Stimulated activated CD8-positive, alpha-beta memory T cell treated with anti-CD3 and anti-CD28 coated beads, Interleukin-4, amount 100 ng/mL, for 4 hours (primary cell): ENCODE results near the gene LRIF1.
"Not testable (repeated sequence)": the region's sequence is repeated elsewhere in the genome, so short reads cannot be mapped to it uniquely, and the experiment has no call there.

ENCODE experiments used
- DNase-seq, 2 donors: peaks; one replicate each; pipeline ENCODE4 v3.0.0-alpha.2; 2020; ENCODE audit warnings: low read depth in 2 of 2, low spot score in 1 of 2

The LRIF1 gene

DNA sequence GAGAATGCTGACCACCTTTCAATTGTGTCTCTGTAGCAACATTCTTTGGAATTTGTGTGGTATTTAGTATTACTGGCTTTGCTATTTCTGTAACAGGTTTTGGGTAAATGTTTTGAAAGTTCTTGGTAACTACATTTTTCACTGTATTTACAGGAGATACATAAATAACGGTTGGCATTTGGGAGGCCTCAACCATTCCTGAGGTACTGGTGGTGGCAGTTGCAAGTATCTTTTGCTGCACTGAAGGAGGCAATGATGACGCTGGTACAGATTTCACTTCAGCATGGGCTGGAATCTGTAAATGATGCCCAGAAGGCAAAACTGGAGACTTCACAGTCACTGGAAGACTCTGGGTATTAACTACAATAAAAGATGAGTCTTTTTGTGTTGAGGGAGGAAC, 11.7 kb downstream of the LRIF1 start:
- no peak for DNase-seq

DNA sequence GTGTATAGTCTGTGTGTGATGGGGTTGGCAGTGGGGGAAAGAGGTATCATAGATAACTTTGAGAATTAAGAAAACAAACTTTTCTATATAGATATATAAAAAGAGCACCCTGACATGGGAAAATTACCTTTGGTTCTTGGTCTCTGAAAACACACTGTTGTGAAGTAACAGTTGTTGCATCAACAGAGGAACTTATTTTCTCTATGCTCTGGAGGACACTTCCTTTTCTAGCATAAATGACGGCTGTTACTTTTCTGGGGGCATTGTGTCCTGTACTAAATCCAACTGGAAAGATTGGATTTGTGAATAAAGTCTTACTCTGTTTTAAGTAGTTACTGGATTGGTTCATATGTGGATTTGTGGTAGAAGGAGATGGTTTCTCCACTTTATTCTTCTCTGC, 12.6 kb downstream of the LRIF1 start:
- no peak for DNase-seq

DNA sequence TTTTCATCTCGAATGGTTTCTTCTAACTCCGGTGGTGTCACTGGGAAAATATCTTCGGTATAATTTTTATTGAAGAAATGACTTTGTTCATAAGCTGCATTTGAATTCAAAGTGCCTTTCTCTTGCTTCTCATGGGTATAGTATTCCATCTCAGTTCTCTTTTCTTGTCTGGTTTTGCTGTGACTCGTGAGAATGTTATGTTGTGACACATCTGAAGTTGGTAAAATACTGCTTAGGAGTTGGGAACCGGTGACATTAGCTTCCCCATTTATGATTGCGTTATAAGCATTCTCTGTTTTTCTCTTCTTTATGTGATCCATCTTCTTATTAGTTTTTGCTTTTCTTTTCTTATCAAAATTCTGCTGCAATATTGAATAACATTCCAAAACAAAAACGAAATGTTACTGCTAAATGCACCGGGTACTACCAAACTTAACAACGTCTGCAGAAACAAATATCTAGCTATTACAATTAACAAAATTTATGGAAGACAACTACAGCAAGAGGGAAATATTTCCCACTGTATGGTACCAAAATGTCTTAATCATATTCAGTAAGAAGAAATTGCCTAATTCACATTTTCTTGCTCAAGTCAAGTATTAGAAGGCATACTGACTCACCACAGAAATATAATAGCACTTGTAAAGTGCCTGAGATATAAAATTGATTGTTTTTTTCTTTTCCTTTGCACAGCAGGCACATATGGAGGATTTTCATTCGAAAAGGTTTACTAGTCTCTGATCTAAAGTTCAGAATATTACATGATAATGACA, 15.5 kb downstream of the LRIF1 start:
- DNase-seq, result no peak

DNA sequence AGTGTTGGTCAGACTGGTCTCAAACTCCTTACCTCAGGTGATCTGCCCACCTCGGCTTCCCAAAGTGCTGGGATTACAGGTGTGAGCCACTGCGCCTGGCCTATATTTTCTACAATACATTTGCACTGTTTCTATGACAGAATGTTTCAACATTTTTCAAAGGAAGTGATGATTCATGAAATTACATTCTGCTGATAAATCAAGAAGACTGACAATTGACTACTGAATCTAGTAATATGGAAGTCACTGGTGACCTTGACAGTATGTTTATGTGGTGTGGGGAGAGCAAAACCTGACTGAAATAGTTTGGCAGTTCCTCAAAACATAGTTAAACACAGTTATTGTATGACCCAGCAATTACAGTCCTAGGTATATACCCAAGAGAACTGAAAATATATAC, 18.1 kb downstream of the LRIF1 start:
- no peak for DNase-seq

DNA sequence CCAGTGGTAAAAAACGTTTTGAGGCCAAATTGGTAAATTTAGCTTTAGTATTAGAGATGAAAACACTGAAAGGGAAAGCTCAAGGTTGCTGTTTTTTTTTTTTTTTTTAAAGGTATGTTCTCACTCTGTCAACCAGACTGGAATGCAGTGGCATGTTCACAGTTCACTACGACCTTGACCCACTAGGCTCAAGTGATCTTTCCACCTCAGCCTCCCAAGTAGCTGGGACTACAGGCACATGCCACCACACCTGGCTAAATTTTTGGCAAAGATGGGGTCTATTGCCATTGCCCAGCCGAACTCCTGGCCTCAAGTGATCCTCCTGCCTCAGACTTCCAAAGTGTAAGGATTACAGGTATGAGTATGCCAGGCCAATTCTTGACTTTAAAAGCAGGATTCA, 18.9 kb downstream of the LRIF1 start:
- no peak for DNase-seq

DNA sequence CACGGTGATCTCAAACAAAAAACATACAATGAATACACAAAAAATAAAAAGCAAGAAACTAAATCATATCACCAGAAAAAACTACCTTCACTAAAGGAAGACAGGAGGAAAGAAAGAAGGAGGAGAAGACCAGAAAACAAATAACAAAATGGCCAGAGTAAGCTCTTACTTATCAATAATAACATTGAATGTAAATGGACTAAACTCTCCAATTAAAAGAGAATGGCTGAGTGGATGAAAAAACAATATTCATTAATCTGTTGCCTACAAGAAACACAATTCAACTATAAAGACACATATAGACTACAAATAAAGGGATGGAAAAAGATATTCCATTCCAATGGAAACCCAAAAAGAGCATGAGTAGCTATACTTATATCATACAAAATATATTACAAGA, 27.2 kb downstream of the LRIF1 start:
- DNase-seq, result no peak

DNA sequence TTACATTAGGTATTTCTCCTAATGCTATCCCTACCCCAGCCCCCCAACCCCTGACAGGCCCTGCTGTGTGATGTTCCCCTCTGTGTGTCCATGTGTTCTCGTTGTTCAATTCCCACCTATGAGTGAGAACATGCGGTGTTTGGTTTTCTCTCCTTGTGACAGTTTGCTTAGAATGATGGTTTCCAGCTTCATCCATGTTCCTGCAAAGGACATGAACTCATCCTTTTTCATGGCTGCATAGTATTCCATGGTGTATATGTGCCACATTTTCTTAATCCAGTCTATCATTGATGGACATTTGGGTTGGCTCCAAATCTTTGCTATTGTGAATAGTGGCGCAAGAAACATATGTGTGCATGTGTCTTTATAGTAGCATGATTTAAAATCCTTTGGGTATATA, 32.6 kb downstream of the LRIF1 start:
- not testable (repeated sequence) for DNase-seq

DNA sequence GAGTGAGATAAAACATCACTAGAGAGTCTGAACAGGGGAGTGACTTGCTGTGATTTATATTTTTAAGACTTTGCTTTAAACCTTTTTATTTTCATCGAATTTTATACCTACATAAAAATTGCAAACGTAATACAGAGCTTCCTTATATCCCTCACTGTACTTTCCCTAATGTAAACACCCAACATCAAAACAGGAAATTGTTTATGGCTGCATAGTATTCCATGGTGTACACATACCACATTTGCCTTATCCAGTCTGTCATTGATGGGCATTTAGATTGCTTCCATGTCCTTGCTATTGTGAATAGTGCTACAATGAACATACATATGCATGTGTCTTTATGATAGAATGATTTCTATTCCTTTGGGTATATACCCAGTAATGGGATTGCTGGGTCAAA, 34.8 kb downstream of the LRIF1 start:
- DNase-seq, result no peak

DNA sequence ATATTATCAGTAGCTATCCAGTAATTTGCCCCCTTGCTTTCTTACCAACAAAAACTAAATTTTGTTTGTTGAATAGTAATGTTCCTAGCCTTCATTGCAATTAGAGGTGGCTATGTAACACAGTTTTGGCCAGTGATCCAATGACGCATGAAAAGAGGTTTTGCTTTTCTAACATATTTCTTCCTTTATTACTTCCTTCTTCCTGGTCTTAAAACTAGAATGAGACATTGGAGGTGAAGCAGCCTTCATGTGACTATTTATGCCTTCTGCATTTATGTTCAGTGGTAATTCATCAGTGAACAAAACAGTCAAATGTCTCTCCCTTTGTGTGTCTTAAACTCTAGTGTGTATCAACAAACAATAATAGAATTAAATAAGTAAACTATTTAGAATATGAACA, 35.5 kb downstream of the LRIF1 start:
- no peak for DNase-seq

DNA sequence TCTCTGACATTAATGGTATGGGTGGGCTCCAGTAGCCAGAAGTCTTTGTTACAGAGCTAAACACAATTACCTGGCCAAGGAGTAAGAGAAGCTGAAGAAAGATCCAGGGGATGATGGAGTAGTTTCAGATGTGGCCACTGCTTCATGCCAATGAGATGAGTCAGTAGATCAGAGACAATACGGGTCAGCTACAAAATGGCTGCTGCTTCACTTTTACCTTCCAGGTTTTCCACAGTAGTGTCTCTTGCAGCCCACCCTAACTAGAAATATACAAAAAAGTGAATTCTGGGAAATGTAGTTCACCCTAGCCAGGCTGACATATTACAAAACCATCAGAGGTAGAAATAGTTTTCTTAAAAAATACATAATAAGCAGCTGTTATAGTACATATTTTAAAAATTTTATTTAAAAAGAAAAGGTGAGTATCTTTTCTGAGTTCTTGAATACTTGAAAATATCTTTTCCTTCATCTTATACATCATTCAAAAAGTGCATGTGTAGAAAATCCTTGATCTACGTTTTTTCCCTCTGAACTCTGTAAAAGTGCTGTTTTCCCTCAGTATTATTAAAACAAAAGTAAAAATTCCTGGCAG, 36.1 kb downstream of the LRIF1 start:
- DNase-seq, result no peak

DNA sequence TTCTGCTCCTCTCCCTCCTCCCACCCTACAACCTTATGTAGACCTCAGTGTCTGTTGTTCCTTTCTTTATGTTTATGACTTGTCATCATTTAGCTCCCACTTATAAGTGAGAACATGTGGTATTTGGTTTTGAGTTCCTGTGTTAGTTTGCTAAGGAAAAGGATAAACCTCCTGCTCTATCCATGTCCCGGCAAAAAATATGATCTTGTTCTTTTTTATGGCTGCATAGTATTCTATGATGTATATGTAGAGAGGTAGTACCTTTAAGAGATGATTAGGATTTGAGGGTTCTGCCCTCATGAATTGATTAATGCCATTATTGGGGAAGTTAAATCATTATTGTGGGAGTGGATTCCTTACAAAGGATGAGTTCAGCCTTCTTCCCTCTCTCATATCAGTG, 41.8 kb downstream of the LRIF1 start:
- DNase-seq, result no peak

DNA sequence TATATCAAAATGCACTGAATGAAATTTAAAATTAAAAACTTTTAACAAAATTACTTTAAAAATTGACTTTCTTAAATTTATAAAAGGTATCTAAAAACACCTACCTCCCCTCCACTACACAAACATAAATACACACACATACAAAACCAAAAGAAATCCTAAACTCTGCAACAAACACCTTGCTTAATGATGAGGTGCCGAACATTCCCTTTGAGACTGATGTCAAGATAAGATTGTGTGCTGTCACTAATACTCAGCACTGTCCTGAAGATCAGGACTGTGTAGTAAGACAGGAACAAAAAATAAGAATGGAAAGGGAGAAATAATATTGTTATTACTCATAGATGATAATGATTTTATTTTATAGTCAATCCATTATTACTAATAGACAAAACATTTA, 45.7 kb downstream of the LRIF1 start:
- no peak for DNase-seq

DNA sequence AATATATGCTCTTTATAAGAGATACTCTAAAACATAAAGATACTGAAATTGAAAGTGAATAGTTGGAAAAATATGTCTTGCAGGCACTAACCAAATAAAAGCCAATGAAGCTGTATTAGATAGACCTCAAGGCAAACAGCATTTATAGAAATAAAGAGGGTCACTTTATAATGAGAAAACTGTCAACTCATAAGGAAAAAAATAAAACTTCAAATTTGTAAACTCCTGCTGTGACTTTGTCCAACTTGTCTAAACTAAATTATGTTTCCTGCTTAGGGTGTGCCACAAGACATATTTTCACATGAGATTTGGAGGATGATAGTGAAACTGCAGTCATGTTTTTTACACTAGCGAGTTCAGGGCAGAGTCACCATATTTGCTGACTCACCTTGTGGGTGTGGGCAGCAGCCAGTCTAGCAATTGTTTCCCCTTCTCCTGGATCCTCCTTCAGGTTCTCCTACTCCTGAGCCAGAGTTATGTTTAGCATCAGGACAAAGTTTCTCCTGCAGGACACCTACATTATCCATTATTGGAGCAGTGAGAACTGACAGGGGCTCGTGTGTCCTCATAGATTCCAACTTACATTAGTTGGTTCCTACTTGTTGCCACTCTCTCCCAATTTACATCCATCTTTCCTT, 46.9 kb downstream of the LRIF1 start:
- no peak for DNase-seq

DNA sequence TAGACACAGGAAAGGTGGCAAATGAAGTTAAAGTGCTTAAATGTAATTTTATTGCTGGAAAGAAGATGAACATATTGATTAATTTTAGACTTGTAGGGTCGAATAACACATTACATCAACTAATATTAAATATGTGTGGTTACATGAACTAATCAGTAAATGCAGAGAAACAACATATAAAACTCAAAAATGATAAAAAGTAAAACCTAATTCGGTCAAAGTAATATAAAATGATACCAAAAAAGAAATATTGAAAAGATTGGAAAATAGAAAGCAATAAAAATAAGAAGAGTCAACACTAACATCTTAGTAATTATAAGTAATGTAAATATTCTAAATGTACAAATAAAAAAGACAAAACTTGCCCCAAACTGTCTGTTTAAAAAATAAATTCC, 47.5 kb downstream of the LRIF1 start:
- no peak for DNase-seq

DNA sequence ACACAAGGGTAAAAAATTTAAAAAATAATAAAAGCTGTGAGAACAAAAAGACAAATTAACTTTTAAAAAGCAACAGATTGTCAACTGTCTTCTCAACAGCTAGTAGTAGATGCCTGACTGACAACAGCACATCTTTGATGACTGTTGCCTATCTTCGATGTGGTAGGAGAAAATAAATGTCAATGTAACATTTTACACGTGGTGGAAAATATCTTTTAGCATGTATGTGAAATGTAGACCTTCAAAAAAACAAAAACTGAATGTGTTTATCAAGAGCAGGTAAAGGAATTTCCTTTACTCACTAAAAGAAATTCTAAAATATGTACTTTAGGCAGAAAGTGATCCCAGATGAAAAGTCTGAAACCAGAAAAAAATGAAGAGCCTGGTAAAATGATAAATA, 47.9 kb downstream of the LRIF1 start:
- DNase-seq, result no peak

DNA sequence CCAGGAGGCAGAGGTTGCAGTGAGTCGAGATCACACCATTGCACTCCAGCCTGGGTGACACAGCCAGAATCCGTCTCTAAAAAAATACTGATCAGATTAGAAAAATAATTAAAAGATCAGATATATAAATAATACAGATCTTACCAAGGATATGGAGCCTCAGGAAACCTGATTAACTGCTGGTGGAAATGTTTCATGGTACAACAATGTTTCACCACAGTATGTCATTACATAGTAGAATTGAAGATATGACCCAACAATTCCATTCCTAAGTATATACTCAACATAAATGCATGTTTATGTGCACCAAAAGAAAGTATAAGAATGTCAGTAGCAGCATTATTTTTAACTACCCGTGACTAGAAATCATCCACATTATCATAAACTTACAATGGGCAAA, 49.0 kb downstream of the LRIF1 start:
- DNase-seq, result no peak

DNA sequence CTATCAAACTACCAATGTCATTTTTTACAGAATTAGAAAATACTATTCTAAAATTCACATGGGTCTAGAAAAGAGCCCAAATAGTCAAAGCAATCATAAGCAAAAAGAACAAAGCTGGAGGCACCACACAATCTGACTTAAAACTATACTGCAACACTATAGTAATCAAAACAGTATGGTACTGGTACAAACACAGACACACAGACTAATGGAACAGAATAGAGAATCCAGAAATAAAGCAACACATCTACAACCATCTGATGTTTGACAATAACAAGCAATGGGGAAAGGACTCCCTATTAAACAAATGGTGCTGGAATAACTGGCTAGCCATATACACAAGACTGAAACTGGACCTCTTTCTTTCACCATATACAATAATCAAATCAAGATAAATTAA, 50.9 kb downstream of the LRIF1 start:
- no peak for DNase-seq

DNA sequence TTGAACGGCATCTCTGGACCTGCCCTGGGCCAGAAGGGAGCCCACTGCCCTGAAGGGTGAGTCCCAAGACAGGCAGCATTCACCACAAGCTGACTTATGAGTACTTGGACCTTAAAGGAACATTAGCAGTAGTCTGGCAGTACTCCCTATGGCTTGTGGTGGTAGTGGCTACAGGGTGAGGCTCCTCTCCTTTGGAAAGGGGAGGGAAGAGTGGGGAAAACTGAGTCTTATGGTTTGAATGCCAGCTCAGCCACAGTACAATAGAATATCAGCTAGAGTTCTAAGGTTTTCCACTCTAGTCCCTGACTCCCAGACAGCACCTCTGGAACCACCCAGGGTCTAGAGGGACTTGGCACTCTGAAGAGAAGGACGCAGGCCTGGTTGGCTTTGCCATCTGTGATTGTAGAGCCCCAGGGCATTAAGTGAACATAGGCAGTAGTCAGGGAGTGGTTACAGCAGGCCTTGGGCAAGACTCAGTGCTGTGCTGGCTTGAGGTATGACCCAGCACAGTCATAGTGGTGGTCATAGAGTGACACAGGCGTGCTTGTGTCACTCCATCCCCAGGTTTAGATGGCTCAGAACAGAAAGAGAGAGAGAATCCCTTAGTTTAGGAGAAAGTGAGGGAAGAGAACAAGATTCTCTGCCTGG, 59.7 kb downstream of the LRIF1 start:
- no peak for DNase-seq

DNA sequence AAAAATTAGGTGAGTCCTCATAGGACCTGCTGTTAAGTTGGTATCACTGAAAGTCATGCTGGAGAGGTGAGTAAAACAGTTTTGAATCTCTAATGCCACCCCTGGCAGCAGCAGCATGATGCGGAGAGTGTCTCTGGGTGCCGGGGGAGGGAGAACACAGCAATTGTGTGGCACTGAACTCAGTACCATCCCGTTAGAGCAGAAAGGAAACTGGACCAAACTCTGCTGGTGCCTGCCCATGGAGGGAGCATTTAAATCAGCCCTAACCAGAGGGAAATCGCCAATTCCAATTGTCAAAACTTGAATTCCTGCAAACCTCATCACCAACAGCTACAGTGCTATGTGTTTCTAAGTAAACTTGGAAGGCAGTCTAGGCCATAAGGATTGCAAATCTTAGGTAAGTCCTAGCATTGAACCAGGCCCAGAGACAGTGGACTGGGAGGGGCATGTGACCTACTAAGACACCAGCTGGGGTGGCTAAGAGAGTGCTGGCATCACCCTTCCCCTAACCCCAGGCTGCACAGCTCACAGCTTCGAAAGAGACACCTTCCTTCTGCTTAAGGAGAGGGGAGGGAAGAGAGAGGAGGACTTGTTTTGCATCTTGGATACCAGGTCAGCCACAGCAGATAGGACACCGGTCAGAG, 60.8 kb downstream of the LRIF1 start:
- DNase-seq, result no peak

DNA sequence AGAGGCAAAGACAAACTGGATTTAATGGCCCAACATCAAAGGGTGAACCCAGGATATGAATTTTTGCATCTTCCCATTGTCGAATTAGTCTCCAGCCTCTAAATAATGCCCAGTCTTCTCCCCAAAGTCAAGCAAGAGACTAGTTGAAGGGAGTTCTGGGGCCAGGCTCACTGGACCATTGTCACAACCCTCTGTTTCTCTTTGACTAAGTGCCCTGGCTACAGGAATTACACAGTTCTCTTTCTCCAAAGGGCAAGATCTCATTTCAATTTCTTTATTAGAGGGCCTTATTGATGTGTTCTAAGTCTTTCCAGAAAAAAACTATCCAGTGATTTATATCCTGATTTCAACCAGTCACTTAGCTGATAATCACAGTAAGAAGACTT, 64.3 kb downstream of the LRIF1 start:
- DNase-seq, result no peak

DNA sequence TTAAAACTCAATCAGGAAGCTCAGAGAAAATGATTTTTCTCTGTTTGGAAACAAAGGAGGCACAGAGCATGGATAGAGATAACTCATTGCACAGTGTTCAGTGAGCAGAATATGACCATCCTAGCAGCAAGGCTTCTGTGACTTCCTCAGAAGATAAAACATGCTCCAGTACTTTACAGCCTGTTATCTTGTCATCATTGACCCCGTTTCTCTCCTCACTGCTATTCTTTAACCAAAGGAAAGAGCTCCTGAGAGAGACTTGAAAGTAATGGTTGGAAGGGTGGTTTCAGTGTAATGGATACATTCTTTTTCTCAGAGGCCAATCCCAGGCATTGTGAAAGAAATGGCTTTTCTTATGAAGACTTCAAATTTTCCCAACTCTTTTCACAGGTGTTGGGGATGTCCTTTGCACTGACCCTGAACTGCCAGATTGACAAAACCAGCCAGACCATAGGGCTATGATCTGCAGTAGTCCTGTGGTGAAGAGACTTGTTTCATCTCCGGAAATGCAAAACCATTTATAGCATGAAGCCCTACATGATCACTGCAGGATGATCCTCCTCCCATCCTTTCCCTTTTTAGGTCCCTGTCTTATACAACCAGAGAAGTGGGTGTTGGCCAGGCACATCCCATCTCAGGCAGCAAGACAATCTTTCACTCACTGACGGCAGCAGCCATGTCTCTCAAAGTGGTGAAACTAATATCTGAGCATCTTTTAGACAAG, 64.8 kb downstream of the LRIF1 start:
- DNase-seq, result no peak
